HG02571 (cell line): ENCODE results near the gene DEFB114.

Experiments used
- ATAC-seq: cut with Tn5 transposase; IDR thresholded peaks from one replicate; pipeline ENCODE4 v1.9.1; 2021; ENCODE audit warnings: mild to moderate bottlenecking, moderate library complexity; ENCODE audit not compliant: unreplicated experiment

DEFB114 gene

DNA sequence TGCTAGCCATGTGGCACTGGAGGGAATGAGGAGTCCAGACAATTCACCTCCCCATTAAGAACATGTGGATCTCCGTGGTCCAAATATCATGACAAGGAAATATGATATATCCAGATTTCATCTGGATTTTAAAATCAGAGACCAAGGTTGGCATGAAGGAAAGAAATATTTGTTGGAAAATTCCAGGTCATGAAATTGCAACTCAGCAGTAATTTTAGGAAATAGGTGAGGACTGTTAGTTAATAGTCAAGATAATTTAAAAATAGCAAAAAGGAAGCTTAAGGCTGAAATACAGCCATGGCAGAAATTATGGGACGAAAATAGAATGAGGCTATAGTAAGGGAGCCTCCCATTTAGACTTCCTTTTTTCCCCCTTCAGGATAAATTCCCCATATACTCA lies 26.9 kb downstream of the DEFB114 start:
- ATAC-seq = no peak

DNA sequence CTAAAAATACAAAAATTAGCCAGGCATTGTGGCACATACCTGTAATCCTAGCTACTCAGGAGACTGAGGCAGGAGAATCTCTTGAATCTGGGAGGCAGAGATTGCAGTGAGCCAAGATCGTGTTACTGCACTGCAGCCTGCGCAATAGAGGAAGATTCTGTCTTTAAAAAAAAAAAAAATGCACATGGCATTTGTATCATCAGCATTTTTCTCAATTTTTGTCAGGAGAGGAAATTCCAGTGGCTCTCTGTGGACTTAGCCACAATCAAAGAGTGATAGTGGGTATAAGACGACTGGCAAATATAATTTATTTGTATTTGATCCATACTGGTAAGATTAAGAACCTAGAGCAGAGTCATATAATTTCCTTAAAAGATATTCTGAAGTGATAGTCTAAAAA lies 28.6 kb downstream of the DEFB114 start:
- ATAC-seq = no peak

DNA sequence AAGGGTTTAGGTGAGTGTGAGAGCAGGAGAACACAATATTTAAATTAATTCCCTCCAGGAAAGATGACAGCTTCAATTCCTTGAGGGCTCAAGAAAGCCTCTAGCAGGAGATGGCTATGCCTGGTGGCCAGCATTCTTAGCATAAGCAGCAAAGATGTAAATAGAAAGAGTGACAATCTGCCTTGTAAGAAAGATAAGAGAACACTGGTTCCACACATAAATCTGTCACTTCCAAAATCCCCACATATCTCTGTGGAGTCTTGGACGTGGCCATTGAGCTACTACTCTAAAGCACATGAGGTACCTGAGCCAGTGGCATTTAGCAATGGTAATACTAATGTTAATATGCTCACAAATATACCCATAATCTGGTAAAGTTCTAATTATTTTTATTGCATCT lies 29.2 kb downstream of the DEFB114 start:
- no peak for ATAC-seq

DNA sequence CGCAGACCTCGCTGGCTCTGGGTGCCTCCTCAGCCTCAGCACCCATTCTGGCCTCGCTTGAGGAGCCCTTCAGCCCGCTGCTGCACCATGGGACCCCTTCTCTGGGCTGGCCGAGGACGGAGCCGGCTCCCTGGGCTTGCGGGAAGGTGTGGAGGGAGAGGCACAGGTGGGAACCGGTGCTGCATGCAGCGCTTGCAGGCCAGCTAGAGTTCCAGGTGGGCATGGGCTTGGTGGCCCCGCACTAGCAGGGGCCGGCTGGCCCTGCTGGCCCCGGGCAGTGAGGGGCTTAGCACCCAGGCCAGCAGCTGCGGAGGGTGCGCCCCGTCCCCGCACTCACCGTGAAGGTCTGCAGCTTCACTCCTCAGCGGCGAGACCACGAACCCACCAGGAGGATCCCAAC lies 30.4 kb downstream of the DEFB114 start:
- no peak for ATAC-seq

DNA sequence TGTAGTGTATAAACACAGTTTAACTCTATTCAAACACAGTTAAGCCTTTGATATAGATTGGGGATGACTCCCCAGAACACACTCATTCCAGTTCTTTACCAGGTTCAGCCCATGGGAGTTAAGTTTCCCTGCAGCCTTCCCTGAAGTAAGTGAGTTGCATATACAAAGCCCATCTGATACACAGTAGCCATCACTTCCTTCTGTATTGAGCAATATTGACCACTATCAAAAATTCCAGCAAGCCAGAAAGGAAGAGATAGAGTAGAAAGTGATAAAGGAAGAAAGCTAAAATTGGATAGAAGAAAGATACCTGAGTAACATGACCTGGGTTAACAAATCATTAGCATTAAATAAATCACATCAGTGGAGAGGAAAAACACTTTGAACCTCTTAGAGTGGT lies 34.6 kb downstream of the DEFB114 start:
- no peak for ATAC-seq

DNA sequence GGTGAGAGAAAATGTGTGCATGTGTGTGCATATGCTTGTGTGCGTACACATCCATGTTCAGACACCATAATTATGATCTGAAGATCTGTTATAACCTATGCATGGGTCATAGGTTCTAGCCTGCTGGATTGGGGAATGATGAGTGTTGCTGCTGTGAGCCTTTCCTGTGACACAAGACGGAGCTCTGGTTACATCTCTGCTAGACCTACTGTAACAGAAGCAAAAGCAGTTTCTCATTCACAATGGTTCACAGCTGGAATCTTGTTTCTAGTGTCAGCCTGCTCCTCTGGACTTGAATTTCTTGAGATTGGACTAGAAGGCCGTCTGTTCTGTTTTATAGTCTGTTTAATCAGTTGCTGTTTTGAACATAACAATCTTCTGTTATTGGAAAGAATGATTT lies 40.1 kb downstream of the DEFB114 start:
- ATAC-seq = no peak

DNA sequence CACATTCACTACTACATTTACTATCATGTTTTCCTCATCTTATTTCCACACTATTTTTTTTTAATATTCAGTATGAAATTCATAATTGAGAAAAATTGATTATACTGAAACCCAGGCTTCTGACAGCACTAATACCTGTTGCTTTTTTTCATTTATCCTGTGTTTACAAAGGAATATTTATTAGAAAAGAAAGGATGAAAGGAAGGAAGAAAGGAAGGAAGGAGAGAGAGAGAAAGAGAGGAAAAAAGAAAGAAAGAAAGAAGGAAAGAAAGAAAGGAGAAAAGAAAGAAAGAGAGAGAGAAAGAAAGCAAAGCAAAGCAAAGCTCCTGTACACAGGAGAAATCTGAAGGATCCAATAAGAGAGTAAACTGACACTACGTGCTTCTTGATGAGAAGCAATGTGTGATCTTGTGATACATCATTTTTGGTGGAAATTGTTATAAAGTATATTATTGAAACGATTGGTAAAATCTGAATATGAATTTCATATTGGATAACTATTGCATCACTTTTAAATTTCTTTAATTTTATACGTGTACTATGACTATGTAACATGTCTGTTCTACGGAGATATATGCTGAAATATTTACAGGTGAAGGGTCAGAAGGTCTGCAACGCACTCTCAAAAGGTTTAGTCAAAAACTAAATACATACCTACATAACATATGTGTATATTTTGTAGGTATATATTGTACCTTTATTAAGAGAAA lies 43.9 kb downstream of the DEFB114 start:
- ATAC-seq = no peak

DNA sequence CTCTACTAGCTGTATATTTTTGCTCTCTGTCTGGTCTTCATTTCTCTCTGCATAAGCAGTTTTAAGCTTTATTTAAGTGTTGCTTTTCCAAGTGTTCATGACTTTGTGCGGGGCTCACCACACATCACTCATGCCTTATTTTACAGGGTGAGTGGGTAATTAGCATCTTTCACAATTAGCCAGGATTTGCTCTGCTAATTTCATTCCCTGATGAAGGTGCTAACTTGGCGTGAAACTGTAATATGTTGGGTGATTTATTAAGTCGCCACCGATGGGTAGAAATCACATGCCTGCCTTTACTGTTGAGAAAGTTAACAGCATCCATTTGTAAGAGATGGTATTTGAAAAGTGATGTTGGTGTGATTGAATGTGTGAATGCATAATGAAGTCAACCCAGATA lies 44.7 kb downstream of the DEFB114 start:
- ATAC-seq = no peak

DNA sequence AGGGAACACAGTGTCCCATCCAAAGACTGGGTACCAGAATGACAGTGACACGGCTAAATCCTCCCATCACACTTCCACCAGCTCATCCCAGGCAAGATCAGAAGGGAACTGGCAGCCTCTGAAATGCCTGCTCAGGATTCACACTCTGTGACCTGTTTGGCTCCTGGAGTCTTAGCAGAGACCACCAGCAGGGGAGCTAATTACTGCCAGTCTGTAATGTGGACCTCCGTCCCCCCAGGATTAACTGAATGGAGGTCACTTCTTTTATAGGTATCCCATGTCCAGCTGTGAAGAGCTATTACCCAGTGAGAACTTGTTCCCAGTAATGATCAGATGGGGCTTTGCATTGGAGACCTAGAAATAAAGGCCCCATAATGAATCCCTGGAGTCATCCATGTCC lies 45.2 kb downstream of the DEFB114 start:
- ATAC-seq = no peak

DNA sequence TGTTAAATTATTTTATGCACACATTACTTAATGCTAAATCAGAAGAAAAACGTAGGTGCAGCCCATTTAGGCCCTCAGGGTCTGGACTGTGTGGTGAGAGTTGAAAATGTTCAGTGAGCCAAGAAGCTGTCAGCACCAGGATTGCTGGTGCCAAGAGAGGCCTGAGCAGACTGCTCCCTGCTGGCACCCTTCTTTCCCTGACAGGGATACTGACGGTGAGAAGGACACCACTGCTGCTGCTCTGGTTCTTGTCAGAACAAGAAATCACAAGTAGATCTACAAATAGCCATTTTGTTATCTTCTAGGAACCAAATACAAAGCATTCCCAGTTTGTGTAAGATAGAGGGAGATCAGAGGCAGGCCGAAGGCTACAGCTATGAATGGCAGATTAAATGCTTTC lies 48.9 kb downstream of the DEFB114 start:
- no peak for ATAC-seq

DNA sequence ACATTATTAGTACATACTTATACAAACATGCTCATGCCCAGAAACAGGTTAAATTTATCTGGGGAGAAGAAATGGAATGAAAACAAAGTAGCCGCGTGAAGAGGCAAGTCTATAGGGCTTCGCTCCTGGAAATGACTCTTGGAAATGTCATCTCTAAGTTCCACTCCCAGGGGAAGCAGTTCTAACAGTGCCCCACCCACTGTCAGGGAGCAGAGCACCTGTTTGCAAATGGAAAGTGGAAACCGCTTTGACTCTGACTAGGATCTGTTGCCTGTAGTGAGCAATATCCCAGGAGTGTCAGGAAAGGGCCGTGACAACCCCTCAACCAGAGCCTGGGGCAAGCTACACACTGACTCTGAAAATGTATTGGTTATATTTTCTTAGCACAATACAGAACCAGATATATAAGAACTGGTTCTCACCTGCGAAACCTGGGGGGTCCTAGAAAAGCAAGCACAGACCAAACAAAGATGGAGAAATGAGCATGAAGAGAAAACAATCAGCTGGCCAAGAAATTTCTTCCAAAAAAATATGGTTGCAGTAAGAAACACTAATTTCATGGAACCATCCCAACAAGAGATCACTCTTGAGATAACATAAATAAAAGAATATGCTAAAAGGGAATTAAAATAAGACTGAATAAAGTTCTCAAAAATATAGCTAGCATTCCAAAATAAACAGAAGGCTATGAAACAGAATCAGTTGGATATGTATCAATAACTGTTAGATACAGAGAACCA lies 50.2 kb downstream of the DEFB114 start:
- ATAC-seq = no peak

DNA sequence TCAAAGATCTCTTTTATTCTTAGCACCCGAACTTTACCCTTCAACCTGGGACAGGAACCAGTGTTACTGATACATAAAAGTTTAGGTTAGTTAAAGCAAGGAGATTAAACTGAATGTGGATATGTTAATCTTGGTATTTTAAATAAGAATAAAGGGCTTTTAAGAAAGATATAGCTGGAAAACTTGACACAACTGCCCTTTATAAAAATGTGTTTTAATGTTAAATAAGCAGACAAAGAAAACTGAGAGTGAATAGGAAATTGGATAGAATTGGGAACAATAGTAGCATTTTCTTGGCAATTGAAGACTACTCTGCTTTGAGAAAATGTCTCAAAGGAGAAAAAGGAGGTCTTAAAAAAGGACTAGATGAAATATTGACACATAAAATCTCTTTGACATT lies 51.8 kb downstream of the DEFB114 start:
- ATAC-seq = no peak

DNA sequence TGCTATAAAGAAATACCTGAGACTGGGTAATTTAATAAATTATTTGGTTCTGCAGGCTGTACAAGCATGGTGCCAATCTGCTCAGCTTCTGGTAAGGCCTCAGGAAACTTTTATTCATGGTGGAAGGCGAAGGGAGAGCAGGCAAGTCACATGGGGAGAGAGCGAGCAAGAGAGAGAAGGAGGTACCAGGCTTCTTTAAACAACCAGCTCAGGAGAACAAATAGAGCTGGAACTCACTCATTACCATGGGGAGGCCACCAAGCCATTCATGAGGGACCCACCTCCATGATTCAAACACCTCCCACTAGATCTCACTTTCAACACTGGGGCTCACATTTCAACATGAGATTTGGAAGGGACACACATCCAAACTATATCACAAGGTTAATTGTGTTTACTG lies 52.7 kb downstream of the DEFB114 start:
- no peak for ATAC-seq
